GM12875 (cell line): Measurements from ENCODE around the gene SRPK2.

Experiments
- H3K4me3 ChIP-seq: one replicate; pipeline ENCODE4 v1.5.1; 2011; ENCODE audit warnings: low read depth, low read length, control low read depth
- CTCF ChIP-seq: IDR thresholded peaks from 2 replicates; pipeline ENCODE4 v1.5.1; 2011; ENCODE audit warnings: low read depth, mild to moderate bottlenecking, control low read depth, inconsistent platforms, low read length, moderate library complexity, borderline replicate concordance; ENCODE audit not compliant: insufficient read depth

The SRPK2 gene

DNA sequence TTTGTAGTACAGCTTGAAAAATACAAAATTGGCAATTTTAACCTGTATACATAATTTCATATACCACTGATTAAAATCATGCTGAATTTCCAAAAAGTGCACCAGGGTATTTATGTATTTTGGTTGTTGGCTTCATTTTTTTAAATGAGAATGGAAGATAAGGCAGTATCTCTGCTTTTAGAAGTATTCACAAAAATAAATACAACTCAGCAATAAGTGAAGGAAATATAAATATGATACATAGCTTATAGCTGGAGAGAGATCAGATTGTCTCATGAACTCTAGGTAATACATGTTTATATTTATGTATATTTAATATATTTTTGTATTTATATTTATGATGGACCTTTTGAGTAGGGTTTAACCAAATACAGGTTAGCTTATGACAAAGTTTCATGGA is 293.8 kb downstream of the SRPK2 start:
- no peak overlapping the region for H3K4me3 ChIP-seq
- no peak for TF ChIP-seq CTCF

DNA sequence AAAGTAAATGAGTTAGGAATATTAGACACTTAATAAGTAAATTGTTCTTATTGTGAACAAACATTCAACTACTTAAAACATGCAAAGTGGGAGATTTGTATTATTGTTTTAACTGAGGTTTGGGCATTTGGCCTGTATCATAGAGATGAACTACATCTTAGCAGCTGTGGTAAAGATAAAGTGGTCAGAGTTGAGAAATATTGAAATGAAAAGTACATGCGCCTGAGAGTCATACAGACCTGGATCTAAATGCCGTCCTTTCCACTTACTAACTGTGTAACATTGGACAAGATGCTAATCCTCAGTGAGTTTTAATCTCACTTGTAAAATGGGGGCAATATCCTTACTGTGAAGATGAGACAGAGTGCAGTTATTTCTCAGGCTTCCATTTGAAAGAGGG is 300.3 kb downstream of the SRPK2 start:
- H3K4me3 ChIP-seq, result no peak overlapping the region
- no peak for TF ChIP-seq CTCF

GRCh38 chr7:105087981-105088380 is 300.7 kb downstream of the SRPK2 start:
- H3K4me3 ChIP-seq, result no peak overlapping the region
- TF ChIP-seq CTCF, result no peak

GRCh38 chr7:105086850-105087249 is 301.9 kb downstream of the SRPK2 start:
- no peak overlapping the region for H3K4me3 ChIP-seq
- no peak for TF ChIP-seq CTCF

DNA sequence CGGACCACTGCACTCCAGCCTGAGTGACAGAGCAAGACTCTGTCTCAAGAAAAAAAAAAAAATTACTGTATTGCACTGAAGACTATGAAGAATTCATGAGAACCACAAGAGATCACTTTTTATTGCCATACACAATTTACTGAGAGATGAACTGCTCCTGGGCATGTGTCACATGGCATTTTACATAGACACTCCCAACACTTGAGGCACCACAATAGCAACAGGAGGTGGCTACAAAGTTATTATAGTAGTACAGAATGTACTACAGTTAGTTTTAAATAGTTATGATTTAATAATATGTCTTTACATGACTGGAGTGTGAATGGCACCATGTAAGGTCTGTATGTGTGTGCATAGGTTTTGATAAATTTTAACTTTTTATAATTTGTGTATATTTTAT is 304.1 kb downstream of the SRPK2 start:
- no peak for TF ChIP-seq CTCF
- no peak overlapping the region for H3K4me3 ChIP-seq

DNA sequence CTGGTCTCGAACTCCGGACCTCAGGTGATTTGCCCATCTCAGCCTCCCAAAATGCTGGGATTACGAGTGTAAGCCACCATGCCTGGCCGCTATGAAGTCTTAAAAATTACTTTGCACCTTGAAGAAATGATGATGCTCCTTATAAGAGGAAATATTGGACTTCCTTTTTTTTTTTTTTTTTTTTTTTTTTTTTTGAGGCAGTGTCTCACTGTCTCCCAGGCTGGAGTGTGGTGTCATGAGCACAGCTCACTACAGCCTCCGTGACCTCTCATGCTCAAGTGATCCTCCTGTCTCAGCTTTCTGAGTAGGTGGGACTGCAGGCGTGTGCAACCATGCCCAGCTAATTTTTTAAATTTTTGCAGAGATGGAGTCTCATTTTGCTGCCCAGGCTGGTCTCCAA is 309.4 kb downstream of the SRPK2 start:
- TF ChIP-seq CTCF, result no peak
- no peak overlapping the region for H3K4me3 ChIP-seq

DNA sequence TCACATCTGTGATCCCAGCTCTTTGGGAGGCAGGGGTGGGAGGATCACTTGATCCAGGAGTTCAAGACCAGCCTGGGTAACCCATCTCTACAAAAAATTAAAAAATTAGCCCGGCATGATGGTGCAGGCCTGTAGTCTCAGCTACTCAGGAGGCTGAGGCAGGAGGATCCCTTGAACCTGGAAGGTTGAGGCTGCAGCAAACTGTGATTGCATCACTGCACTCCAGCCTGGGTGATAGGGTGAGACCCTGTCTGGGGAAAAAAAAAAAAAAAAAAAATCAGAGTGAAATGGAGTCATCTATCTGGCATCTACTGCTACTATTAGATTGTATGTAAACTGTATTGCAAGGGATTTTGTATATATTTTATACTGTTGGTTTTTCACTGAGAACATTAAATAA is 315.6 kb downstream of the SRPK2 start:
- no peak overlapping the region for H3K4me3 ChIP-seq
- TF ChIP-seq CTCF, result no peak
